Measurements from ENCODE around the gene RIPK1.

Gene RIPK1

DNA sequence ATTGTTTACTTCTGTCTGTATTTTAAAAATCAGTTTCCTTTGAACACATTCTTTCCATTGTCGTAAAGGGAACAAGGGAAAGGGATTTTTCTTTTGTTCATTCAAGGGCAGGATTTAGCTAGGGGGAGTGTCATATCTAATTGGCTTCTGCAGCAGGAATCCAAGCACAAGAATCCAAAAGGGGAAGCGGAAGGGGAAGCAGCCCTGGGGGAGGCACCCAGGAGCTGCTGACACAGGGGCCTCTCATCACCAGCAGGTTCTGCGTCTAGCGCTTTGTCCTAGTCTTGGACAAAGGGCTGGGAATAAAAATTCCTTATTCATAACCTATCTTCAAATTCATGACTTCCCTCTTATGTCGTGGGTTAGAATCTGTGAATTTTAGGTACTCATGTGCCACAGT lies 13.7 kb downstream of the RIPK1 start (continued):
- TF ChIP-seq, protein P1, sequence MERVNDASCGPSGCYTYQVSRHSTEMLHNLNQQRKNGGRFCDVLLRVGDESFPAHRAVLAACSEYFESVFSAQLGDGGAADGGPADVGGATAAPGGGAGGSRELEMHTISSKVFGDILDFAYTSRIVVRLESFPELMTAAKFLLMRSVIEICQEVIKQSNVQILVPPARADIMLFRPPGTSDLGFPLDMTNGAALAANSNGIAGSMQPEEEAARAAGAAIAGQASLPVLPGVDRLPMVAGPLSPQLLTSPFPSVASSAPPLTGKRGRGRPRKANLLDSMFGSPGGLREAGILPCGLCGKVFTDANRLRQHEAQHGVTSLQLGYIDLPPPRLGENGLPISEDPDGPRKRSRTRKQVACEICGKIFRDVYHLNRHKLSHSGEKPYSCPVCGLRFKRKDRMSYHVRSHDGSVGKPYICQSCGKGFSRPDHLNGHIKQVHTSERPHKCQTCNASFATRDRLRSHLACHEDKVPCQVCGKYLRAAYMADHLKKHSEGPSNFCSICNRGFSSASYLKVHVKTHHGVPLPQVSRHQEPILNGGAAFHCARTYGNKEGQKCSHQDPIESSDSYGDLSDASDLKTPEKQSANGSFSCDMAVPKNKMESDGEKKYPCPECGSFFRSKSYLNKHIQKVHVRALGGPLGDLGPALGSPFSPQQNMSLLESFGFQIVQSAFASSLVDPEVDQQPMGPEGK (CRISPR knock-in tag; IDR thresholded peaks at IDR 0.05; ENCODE audit: borderline replicate concordance) = no peak
- TF ChIP-seq SNAI2 (CRISPR knock-in tag; IDR thresholded peaks at IDR 0.05) = no peak
- no peak for TF ChIP-seq ARNTL (CRISPR knock-in tag; IDR thresholded peaks at IDR 0.05; ENCODE audit: borderline replicate concordance, low read depth)

DNA sequence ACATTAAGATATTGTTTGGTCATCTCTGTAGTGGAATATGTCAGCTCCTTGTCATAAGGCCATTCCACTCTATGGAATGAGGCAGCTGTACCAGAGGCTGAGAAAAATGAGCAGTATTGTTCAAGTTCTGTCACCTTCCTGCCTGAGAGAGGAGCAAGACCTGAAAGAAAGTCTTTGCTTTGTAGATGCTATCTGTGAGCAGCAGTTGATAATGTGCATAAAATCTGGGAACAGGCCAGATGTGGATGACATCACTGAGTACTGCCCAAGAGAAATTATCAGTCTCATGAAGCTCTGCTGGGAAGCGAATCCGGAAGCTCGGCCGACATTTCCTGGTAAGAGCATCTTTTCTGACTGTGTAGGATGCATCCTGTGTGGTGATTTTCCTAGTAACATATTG lies 16.8 kb downstream of the RIPK1 start:
- ATAC-seq = no peak; the same call in 2 of the 3 replicates
- TF ChIP-seq ZFP3 (CRISPR knock-in tag; IDR thresholded peaks at IDR 0.05) (no peak), TCF4 (CRISPR knock-in tag; IDR thresholded peaks at IDR 0.05; ENCODE audit: borderline replicate concordance) (0 out of 2 replicates have a peak, but pooled peaks have one; percentile 47), SNAI2 (CRISPR knock-in tag; IDR thresholded peaks at IDR 0.05) (no peak), ARNTL (CRISPR knock-in tag; IDR thresholded peaks at IDR 0.05; ENCODE audit: borderline replicate concordance, low read depth) (no peak), ZNF565 (CRISPR knock-in tag; conservative IDR thresholded peaks at IDR 0.05; ENCODE audit: low read depth) (no peak), TOX (CRISPR knock-in tag; IDR thresholded peaks at IDR 0.05; ENCODE audit: borderline replicate concordance) (no peak), ZC3H10 (CRISPR knock-in tag; IDR thresholded peaks at IDR 0.05) (no peak), POU6F1 (CRISPR knock-in tag; IDR thresholded peaks at IDR 0.05; ENCODE audit: borderline replicate concordance, low read depth) (no peak)
- TF ChIP-seq, protein P2, sequence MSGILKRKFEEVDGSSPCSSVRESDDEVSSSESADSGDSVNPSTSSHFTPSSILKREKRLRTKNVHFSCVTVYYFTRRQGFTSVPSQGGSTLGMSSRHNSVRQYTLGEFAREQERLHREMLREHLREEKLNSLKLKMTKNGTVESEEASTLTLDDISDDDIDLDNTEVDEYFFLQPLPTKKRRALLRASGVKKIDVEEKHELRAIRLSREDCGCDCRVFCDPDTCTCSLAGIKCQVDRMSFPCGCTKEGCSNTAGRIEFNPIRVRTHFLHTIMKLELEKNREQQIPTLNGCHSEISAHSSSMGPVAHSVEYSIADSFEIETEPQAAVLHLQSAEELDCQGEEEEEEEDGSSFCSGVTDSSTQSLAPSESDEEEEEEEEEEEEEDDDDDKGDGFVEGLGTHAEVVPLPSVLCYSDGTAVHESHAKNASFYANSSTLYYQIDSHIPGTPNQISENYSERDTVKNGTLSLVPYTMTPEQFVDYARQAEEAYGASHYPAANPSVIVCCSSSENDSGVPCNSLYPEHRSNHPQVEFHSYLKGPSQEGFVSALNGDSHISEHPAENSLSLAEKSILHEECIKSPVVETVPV (CRISPR knock-in tag; IDR thresholded peaks at IDR 0.05) = no peak

GRCh38 chr6:3086282-3086946 lies 18.1 kb downstream of the RIPK1 start:
- ATAC-seq = no peak
- TF ChIP-seq OSR1 (CRISPR knock-in tag; IDR thresholded peaks at IDR 0.05) = no peak
- no peak for TF ChIP-seq PPARA (CRISPR knock-in tag; IDR thresholded peaks at IDR 0.05; ENCODE audit: borderline replicate concordance)
- no peak for TF ChIP-seq POU6F1 (CRISPR knock-in tag; IDR thresholded peaks at IDR 0.05; ENCODE audit: borderline replicate concordance, low read depth)
- TF ChIP-seq CREB5 (CRISPR knock-in tag; IDR thresholded peaks at IDR 0.05; ENCODE audit: low read depth) = no peak
- TF ChIP-seq, protein P1 (CRISPR knock-in tag; IDR thresholded peaks at IDR 0.05; ENCODE audit: borderline replicate concordance) = no peak
- no peak for TF ChIP-seq TSHZ2 (CRISPR knock-in tag; IDR thresholded peaks at IDR 0.05)
- TF ChIP-seq ZFP30 (CRISPR knock-in tag; IDR thresholded peaks at IDR 0.05) = no peak
- TF ChIP-seq CSDC2 (CRISPR knock-in tag; IDR thresholded peaks at IDR 0.05) = no peak
- no peak for TF ChIP-seq TCF4 (CRISPR knock-in tag; IDR thresholded peaks at IDR 0.05; ENCODE audit: borderline replicate concordance)
- TF ChIP-seq RARB (CRISPR knock-in tag; IDR thresholded peaks at IDR 0.05) = no peak
- TF ChIP-seq ZFP3 (CRISPR knock-in tag; IDR thresholded peaks at IDR 0.05) = no peak
- TF ChIP-seq GLIS3 (CRISPR knock-in tag; IDR thresholded peaks at IDR 0.05) = no peak
